GM12872 (cell line): ENCODE data around the gene KRT86.

Source experiments
- TF ChIP-seq, protein P1 (sequence below): IDR thresholded peaks from 3 replicates; pipeline ENCODE4 v1.5.1; 2011; ENCODE audit warnings: low read depth, mild to moderate bottlenecking, low read length, moderate library complexity; ENCODE audit not compliant: insufficient read depth

The KRT86 gene

DNA sequence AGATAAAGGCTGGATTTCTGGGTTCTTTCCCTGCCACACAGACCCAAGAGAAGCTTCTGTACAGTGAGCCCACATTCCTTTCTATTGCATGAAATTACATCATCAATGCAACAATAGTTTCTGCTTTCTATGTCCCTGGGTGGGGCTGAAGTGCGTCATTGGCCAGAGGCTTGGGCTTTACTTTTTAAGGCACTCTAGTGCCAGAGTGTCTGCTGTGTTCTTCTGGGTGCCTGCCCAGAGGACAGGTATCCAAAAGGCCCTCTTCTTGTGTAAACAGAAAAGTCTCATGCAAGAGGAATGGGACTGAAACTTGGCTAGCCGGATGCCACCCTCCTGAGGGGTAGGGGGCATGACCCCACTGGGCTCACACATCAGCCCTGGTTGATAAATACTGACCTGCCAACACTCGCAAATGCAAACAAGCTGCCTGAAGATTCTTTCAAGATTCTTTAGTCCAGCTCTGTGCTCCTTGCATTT lies 5.9 kb downstream of the KRT86 start:
- TF ChIP-seq, protein P1, sequence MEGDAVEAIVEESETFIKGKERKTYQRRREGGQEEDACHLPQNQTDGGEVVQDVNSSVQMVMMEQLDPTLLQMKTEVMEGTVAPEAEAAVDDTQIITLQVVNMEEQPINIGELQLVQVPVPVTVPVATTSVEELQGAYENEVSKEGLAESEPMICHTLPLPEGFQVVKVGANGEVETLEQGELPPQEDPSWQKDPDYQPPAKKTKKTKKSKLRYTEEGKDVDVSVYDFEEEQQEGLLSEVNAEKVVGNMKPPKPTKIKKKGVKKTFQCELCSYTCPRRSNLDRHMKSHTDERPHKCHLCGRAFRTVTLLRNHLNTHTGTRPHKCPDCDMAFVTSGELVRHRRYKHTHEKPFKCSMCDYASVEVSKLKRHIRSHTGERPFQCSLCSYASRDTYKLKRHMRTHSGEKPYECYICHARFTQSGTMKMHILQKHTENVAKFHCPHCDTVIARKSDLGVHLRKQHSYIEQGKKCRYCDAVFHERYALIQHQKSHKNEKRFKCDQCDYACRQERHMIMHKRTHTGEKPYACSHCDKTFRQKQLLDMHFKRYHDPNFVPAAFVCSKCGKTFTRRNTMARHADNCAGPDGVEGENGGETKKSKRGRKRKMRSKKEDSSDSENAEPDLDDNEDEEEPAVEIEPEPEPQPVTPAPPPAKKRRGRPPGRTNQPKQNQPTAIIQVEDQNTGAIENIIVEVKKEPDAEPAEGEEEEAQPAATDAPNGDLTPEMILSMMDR: no peak

DNA sequence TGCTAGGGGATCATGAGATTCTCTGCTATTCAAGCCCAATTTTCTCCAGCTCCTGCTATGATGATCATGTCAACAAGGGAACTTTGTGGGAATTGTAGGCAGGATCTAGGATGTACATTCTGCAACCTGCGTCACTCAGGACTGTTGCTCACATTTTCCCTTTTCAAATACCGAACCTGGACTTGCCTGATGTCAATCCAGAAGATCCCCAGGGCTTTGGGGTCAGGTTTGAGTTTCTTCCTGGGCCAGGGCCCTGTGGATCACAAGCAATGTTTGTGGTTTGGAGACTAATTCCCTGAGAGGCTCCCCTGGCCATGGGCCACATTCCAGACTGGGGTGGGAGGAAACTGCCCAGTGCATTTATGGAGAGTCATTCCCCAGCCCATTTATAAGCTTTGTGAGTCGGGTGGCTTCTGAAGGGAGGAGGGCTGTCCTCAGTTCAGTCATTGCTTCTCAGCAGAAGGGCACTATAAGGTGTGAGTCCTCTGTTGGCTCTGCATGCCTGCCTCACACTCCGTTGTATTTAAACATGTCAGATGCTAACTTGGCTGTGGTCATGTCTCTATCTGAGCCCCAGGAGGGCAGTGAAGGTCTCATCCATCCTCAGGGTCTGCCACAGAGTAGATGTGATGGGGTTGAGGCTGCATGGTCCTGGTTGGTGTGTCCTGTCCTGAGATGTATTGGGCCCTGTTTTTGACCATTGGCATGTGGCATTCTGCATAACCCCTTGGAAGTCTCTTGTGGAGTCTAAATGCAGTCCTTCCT lies 6.5 kb downstream of the KRT86 start:
- TF ChIP-seq, protein P1: no peak

DNA sequence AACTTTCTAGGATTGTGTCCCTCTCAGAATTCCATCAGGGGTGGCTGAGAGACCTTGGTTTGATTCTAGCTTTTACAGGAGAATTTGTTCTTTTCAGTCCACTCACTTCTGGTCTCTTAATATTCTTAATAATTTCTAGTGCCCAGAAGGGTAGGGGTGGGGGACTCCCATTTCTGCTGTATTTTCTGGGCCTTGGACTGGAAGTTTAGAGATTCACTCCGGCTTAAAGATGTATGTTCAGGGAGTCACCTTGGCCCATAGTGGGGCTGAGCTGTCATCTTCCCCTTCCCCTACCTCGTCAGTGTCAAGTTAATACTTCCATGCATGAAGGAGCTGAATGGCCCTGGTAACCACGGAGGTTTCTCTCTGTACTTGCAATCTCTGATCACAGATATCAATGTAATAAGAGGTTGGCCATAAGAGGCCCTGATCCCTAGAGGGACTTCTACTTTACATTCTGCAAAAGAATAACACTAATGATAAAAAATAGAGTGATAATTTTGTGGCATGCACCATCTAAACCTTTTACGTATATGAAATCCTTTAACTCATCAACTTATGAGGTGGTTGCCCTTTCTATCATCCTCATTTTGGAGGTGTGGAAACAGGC lies 10.2 kb downstream of the KRT86 start:
- TF ChIP-seq, protein P1: no peak

DNA sequence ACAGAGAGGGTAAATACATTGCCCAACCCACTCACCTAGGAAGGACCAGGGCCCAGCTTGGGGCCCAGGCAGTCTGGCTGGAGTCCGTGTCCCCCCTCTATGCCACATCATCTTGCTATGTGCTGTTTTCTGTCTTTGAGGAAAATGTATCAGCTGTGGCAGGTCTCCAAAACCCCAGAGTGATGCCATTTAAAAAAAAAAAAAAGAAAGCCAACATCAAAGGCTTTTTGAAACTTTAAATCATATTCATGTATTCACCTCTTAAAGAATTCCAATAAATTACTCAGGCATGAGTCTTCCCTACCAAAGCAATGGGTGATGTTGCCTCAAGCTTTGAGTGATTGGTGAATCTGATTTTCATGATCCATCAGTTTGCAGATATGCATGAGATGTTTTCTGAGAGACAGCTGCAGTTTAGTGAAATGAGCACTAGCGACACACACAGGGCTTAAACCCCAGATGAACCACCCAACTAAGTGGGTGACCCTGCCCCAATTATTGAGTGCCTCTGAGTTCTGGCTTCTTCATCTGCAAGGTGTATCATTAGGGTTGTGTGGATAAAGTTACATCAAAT lies 10.8 kb downstream of the KRT86 start:
- TF ChIP-seq, protein P1: no peak

DNA sequence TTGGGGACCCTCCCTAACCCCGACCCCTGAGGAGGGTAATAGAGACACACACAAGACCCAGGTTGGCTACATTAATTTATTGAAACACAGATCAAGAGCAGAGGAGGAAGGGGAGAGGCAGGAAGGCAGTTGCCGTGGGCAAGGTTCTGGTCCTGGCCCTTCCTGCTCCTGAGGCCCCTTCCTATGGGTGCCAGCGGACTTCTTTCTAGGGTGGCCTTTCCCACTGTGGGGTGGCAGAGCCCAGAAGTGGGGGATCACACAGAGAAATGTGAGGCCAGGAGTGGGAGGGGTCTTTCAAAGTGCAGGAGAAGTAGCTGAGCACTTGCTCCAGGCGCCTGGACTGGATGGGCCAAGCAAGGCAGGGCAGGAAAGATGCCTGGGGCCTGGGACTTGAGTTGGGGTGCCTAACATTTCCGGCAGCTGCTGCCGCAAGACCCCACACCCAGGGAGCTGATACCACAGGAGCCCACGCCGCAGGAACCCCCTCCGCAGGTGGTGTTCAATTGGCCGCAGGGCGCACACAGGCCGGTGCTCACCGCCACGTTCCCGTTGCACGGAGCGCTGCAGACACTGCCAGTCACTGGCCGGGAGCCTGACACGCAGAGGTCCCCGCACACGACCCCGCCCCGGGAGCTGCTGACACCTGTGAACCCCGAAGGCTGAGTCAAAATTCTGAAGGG lies 11.5 kb downstream of the KRT86 start:
- TF ChIP-seq, protein P1: no peak

DNA sequence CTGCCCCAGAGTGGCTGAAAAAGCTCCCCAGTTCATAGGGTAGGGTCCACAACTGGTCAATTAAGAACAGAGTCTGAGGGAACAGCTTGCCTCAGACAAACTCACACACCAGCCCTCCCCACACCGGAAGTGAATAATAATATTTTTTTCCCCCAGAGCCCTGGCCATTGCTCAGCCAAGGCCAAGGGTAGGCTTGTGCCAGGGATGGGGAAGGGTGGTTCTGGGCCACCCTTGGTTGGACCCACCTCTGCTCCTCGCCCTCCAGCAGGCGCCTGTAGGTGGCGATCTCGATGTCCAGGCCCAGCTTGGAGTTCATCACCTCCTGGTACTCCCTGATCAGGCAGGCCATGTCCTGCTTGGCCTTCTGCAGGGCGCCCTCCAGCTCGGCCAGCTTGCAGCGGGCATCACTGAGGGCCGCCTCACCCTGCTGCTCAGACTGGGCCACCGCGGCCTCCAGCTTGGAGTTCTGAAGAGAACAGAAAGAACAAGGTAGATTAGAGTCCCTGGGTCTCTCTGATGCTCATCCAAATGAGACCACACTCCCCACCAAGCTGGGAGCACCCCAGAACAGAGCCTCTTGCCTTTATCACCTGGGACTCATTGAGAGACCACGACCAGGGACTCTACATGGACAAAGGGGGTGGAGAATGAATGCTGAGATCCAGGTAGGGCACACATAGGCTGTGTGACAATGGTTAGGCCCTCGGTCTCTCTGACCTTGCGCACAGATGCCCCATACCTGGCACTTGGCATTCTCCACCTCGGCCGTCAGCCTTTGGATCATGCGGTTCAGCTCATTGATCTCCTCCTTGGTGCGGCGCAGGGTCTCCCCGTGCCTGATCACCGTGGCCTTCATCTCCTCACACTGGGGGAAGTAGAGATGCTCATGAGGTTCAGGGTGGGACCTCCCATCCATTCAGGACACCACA lies 12.7 kb downstream of the KRT86 start:
- TF ChIP-seq, protein P1: peak; percentile 26; the same call in 1 of the 3 replicates
